ENCODE data around the gene MRM2. TPM values are rescaled to one million over a fixed set of nuclear protein-coding genes. Genes with fewer than 3 reads are reported as not detected.

The MRM2 gene
- total and polyA plus RNA-seq, 12 donors, result 16.8 to 36.7 (median 25.7) TPM

GRCh38 chr7:2255145-2256139, 13.4 kb upstream of the MRM2 start:
- H3K36me3 ChIP-seq (replicated peaks in 1 of 2), result peaks cover 0 to 13% of the 10 kb centered on the region in 2 donors
- H3K9me3 ChIP-seq (replicated peaks in 1 of 3), result no peaks in the 10 kb centered on the region
- H3K4me1 ChIP-seq (replicated peaks in 1 of 2), result no peaks in the 10 kb centered on the region
- H3K27me3 ChIP-seq, result no peaks in the 10 kb centered on the region
- no peak for DNase-seq
- 88 to 93% (median 92%) methylated on average over 22 to 33 of the region's 33 CpGs for WGBS, 4 donors
- H3K27ac ChIP-seq, result no peak overlapping the region
- TF ChIP-seq POLR2A (IDR thresholded peaks at IDR 0.05), result no peak
- no peak for TF ChIP-seq CTCF (IDR thresholded peaks at IDR 0.05)
- no peak overlapping the region for H3K4me3 ChIP-seq
- intact Hi-C loops (cut with DNase I), result loop anchor here in 1 of 2 donors (10.0 kb wide), 1 partner anchor 49 kb away; no protein-coding TSS in a partner anchor

- peaks cover 0 to 2% of the 10 kb centered on the region in 2 donors for H3K4me1 ChIP-seq (replicated peaks in 1 of 2)
- 89 to 97% (median 94%) methylated on average over 6 to 31 of the region's 31 CpGs for WGBS, 4 donors
Measured at GRCh38 chr7:2254429-2255144, 12.6 kb upstream of the MRM2 start.

GRCh38 chr7:2253525-2254244, 11.7 kb upstream of the MRM2 start:
- intact Hi-C loops (cut with DNase I), result loop anchor here in 1 of 2 donors (10.0 kb wide), 1 partner anchor 51 kb away; no protein-coding TSS in a partner anchor
- WGBS, 4 donors, result 93 to 100% (median 95%) methylated on average over 6 to 32 of the region's 32 CpGs
- TF ChIP-seq CTCF (IDR thresholded peaks at IDR 0.05) (no peak), POLR2A (IDR thresholded peaks at IDR 0.05) (no peak)
- Histone ChIP-seq H3K36me3 (replicated peaks in 1 of 2) (peaks cover 0 to 13% of the 10 kb centered on the region in 2 donors), H3K27me3 (no peaks in the 10 kb centered on the region), H3K9me3 (replicated peaks in 1 of 3) (no peaks in the 10 kb centered on the region), H3K4me3 (no peak overlapping the region), H3K4me1 (replicated peaks in 1 of 2) (peaks cover 0 to 9% of the 10 kb centered on the region in 2 donors), H3K27ac (no peak overlapping the region)
- DNase-seq, result no peak

More at GRCh38 chr7:2254429-2255144, 12.6 kb upstream of the MRM2 start:
- peaks cover 0 to 13% of the 10 kb centered on the region in 2 donors for H3K36me3 ChIP-seq (replicated peaks in 1 of 2)
- TF ChIP-seq POLR2A (IDR thresholded peaks at IDR 0.05) (no peak), CTCF (IDR thresholded peaks at IDR 0.05) (no peak)
- H3K27ac ChIP-seq, result no peak overlapping the region
- H3K4me3 ChIP-seq, result no peak overlapping the region
- no peaks in the 10 kb centered on the region for H3K27me3 ChIP-seq
- intact Hi-C loops (cut with DNase I), result loop anchor here in 1 of 2 donors (10.0 kb wide), 1 partner anchor 50 kb away; no protein-coding TSS in a partner anchor
- no peaks in the 10 kb centered on the region for H3K9me3 ChIP-seq (replicated peaks in 1 of 3)
- DNase-seq, result no peak

Data from adrenal gland (tissue), 12 donors.